Activated T-cell treated with anti-CD3 and anti-CD28 coated beads, Interleukin-2, amount 50 U/mL, for 72 hours (primary cell): ENCODE results near the gene ZFYVE28. TPM values are rescaled to one million over a fixed set of nuclear protein-coding genes. Genes with fewer than 3 reads are reported as not detected.

Experiments
- ATAC-seq, 2 donors: fragments of 150-1000 bp; cut with Tn5 transposase; replicated peaks in 1 of 2; 2 replicates each; pipeline ENCODE4 v1.10.0; 2021; ENCODE audit warnings: moderate library complexity in 2 of 2, mild to moderate bottlenecking in 1 of 2
- DNase-seq, 2 donors: peaks; one replicate each; pipeline ENCODE4 v3.0.0; 2021 to 2022; ENCODE audit warnings: mixed read lengths in 1 of 2
- H3K27ac Mint-ChIP-seq: one replicate; pipeline ENCODE4 v1.8.0; 2022; ENCODE audit warnings: mild to moderate bottlenecking, moderate library complexity, mixed read lengths
- H3K27me3 Mint-ChIP-seq: one replicate; pipeline ENCODE4 v1.8.0; 2022; ENCODE audit warnings: low read depth, mixed read lengths
- H3K36me3 Mint-ChIP-seq, 2 donors: one replicate each; pipeline ENCODE4 v1.8.0; 2022; ENCODE audit warnings: mixed read lengths in 2 of 2, mild to moderate bottlenecking in 1 of 2; ENCODE audit not compliant: insufficient read depth in 2 of 2
- H3K4me1 Mint-ChIP-seq: one replicate; pipeline ENCODE4 v1.8.0; 2022; ENCODE audit warnings: low read depth, mixed read lengths
- H3K4me3 Mint-ChIP-seq, 2 donors: one replicate each; pipeline ENCODE4 v1.8.0; 2022; ENCODE audit warnings: mild to moderate bottlenecking in 2 of 2, mixed read lengths in 2 of 2, moderate library complexity in 2 of 2
- H3K9me3 Mint-ChIP-seq, 2 donors: one replicate each; pipeline ENCODE4 v1.8.0; 2022; ENCODE audit warnings: mixed read lengths in 2 of 2
- total RNA-seq, 2 donors: library from RNA; stranded (reverse); gene quantifications; one replicate each; pipeline ENCODE4 v1.2.3, GENCODE V29; 2022

ZFYVE28 gene
- total RNA-seq, 2 donors from 2014 or later, result 14.4 to 24.4 TPM

GRCh38 chr4:2365913-2366210, 52.6 kb downstream of the ZFYVE28 start:
- ATAC-seq (no peak), DNase-seq (no peak)
- no peak overlapping the region for H3K27ac Mint-ChIP-seq
- H3K27me3 Mint-ChIP-seq, result no peaks in the 10 kb centered on the region
- H3K36me3 Mint-ChIP-seq, result no peaks in the 10 kb centered on the region
- peaks cover 0 to 4% of the 10 kb centered on the region in 2 donors for H3K9me3 Mint-ChIP-seq
- H3K4me1 Mint-ChIP-seq, result peaks cover 11% of the 10 kb centered on the region
- peak overlapping the region in 1 of 2 donors; percentile 83 for H3K4me3 Mint-ChIP-seq

- no peak overlapping the region for H3K27ac Mint-ChIP-seq
- ATAC-seq, result peak; percentile 12 to 23
These were observed 53.2 kb downstream of the ZFYVE28 start for GRCh38 chr4:2365054-2365912.

GRCh38 chr4:2364654-2365053, 53.8 kb downstream of the ZFYVE28 start:
- Mint-ChIP-seq H3K4me1 (peaks cover 11% of the 10 kb centered on the region), H3K9me3 (peaks cover 0 to 4% of the 10 kb centered on the region in 2 donors), H3K36me3 (no peaks in the 10 kb centered on the region), H3K27me3 (no peaks in the 10 kb centered on the region), H3K27ac (no peak overlapping the region), H3K4me3 (peak overlapping the region; percentile 77 to 83)
- DNase-seq (peak; percentile 73 to 86), ATAC-seq (peak; percentile 91 to 94)

More at GRCh38 chr4:2365054-2365912, 53.2 kb downstream of the ZFYVE28 start:
- Mint-ChIP-seq H3K27me3 (no peaks in the 10 kb centered on the region), H3K4me3 (peak overlapping the region in 1 of 2 donors; percentile 83), H3K36me3 (no peaks in the 10 kb centered on the region), H3K9me3 (peaks cover 0 to 4% of the 10 kb centered on the region in 2 donors), H3K4me1 (peaks cover 11% of the 10 kb centered on the region)
- DNase-seq, result peak in 1 of 2 donors; percentile 10

GRCh38 chr4:2363951-2364653, 54.3 kb downstream of the ZFYVE28 start:
- peaks cover 11% of the 10 kb centered on the region for H3K4me1 Mint-ChIP-seq
- H3K9me3 Mint-ChIP-seq, result peaks cover 0 to 3% of the 10 kb centered on the region in 2 donors
- H3K4me3 Mint-ChIP-seq, result peak overlapping the region; percentile 77 to 83
- DNase-seq, result no peak
- H3K27ac Mint-ChIP-seq, result no peak overlapping the region
- H3K27me3 Mint-ChIP-seq, result no peaks in the 10 kb centered on the region
- ATAC-seq, result no peak
- H3K36me3 Mint-ChIP-seq, result no peaks in the 10 kb centered on the region

GRCh38 chr4:2363056-2363721, 55.3 kb downstream of the ZFYVE28 start:
- DNase-seq (no peak), ATAC-seq (no peak)
- Mint-ChIP-seq H3K27me3 (no peaks in the 10 kb centered on the region), H3K4me1 (peaks cover 11% of the 10 kb centered on the region), H3K4me3 (no peak overlapping the region), H3K9me3 (no peaks in the 10 kb centered on the region), H3K27ac (no peak overlapping the region), H3K36me3 (no peaks in the 10 kb centered on the region)

GRCh38 chr4:2362266-2363055, 56.0 kb downstream of the ZFYVE28 start:
- Mint-ChIP-seq H3K9me3 (no peaks in the 10 kb centered on the region), H3K27ac (no peak overlapping the region), H3K27me3 (no peaks in the 10 kb centered on the region), H3K4me3 (no peak overlapping the region), H3K36me3 (no peaks in the 10 kb centered on the region), H3K4me1 (peaks cover 11% of the 10 kb centered on the region)
- DNase-seq (no peak), ATAC-seq (no peak)

GRCh38 chr4:2361366-2362265, 56.8 kb downstream of the ZFYVE28 start:
- Mint-ChIP-seq H3K9me3 (no peaks in the 10 kb centered on the region), H3K4me3 (no peak overlapping the region), H3K4me1 (peaks cover 11% of the 10 kb centered on the region), H3K36me3 (no peaks in the 10 kb centered on the region), H3K27me3 (no peaks in the 10 kb centered on the region), H3K27ac (no peak overlapping the region)
- no peak for ATAC-seq
- DNase-seq, result no peak

- peaks cover 14% of the 10 kb centered on the region for H3K4me1 Mint-ChIP-seq
- no peak overlapping the region for H3K4me3 Mint-ChIP-seq
- H3K27ac Mint-ChIP-seq, result no peak overlapping the region
- H3K27me3 Mint-ChIP-seq, result no peaks in the 10 kb centered on the region
- no peaks in the 10 kb centered on the region for H3K9me3 Mint-ChIP-seq
- ATAC-seq, result no peak
- no peak for DNase-seq
- no peaks in the 10 kb centered on the region for H3K36me3 Mint-ChIP-seq
These were observed 58.1 kb downstream of the ZFYVE28 start for GRCh38 chr4:2360396-2360730.

- H3K27me3 Mint-ChIP-seq, result no peaks in the 10 kb centered on the region
- H3K36me3 Mint-ChIP-seq, result no peaks in the 10 kb centered on the region
- no peaks in the 10 kb centered on the region for H3K9me3 Mint-ChIP-seq
- no peak overlapping the region for H3K4me3 Mint-ChIP-seq
- no peak for DNase-seq
- no peak for ATAC-seq
- peaks cover 20% of the 10 kb centered on the region for H3K4me1 Mint-ChIP-seq
- H3K27ac Mint-ChIP-seq, result no peak overlapping the region
These were observed 58.7 kb downstream of the ZFYVE28 start for GRCh38 chr4:2359591-2360395.

GRCh38 chr4:2357821-2358745, 60.4 kb downstream of the ZFYVE28 start:
- DNase-seq (no peak), ATAC-seq (no peak)
- no peak overlapping the region for H3K4me3 Mint-ChIP-seq
- H3K4me1 Mint-ChIP-seq, result peaks cover 19% of the 10 kb centered on the region
- no peaks in the 10 kb centered on the region for H3K27me3 Mint-ChIP-seq
- no peak overlapping the region for H3K27ac Mint-ChIP-seq
- H3K9me3 Mint-ChIP-seq, result no peaks in the 10 kb centered on the region
- no peaks in the 10 kb centered on the region for H3K36me3 Mint-ChIP-seq
